ENCODE data around the gene ACTL7B. TPM values are rescaled to one million over a fixed set of nuclear protein-coding genes. Genes with fewer than 3 reads are reported as not detected.
A peak's percentile ranks its signal among the peaks of the same experiment; 100 is the strongest.

Gene ACTL7B
- total RNA-seq, 1 experiment from 2014 or later: not detected

DNA sequence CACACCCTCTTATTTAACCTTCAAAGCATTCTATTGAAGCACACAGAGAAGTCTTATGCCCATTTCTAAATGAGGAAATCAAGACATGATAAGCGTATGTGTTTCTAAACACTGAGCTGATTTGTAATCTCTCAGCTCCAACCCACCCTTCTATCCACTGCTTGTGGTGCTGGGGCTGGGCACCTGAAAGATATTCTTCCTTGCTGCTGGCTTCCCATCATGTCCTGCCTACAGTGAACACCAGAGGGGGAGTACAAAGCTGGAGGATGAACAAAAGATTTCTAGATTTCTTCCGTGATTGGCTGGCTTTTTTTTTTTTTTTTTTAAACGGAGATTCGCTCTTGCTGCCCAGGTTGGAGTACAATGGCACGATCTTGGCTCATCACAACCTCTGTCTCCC is 20.6 kb upstream of the ACTL7B start (continued):
- TF ChIP-seq GABPB1 (CRISPR knock-in tag; IDR thresholded peaks at IDR 0.05) (no peak), RORB (CRISPR knock-in tag; IDR thresholded peaks at IDR 0.05) (no peak), ZNF138 (CRISPR knock-in tag; conservative IDR thresholded peaks at IDR 0.05) (no peak)
- TF ChIP-seq, protein P1, sequence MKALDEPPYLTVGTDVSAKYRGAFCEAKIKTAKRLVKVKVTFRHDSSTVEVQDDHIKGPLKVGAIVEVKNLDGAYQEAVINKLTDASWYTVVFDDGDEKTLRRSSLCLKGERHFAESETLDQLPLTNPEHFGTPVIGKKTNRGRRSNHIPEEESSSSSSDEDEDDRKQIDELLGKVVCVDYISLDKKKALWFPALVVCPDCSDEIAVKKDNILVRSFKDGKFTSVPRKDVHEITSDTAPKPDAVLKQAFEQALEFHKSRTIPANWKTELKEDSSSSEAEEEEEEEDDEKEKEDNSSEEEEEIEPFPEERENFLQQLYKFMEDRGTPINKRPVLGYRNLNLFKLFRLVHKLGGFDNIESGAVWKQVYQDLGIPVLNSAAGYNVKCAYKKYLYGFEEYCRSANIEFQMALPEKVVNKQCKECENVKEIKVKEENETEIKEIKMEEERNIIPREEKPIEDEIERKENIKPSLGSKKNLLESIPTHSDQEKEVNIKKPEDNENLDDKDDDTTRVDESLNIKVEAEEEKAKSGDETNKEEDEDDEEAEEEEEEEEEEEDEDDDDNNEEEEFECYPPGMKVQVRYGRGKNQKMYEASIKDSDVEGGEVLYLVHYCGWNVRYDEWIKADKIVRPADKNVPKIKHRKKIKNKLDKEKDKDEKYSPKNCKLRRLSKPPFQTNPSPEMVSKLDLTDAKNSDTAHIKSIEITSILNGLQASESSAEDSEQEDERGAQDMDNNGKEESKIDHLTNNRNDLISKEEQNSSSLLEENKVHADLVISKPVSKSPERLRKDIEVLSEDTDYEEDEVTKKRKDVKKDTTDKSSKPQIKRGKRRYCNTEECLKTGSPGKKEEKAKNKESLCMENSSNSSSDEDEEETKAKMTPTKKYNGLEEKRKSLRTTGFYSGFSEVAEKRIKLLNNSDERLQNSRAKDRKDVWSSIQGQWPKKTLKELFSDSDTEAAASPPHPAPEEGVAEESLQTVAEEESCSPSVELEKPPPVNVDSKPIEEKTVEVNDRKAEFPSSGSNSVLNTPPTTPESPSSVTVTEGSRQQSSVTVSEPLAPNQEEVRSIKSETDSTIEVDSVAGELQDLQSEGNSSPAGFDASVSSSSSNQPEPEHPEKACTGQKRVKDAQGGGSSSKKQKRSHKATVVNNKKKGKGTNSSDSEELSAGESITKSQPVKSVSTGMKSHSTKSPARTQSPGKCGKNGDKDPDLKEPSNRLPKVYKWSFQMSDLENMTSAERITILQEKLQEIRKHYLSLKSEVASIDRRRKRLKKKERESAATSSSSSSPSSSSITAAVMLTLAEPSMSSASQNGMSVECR (CRISPR knock-in tag; IDR thresholded peaks at IDR 0.05; ENCODE audit: borderline replicate concordance): no peak
- TF ChIP-seq, protein P2, sequence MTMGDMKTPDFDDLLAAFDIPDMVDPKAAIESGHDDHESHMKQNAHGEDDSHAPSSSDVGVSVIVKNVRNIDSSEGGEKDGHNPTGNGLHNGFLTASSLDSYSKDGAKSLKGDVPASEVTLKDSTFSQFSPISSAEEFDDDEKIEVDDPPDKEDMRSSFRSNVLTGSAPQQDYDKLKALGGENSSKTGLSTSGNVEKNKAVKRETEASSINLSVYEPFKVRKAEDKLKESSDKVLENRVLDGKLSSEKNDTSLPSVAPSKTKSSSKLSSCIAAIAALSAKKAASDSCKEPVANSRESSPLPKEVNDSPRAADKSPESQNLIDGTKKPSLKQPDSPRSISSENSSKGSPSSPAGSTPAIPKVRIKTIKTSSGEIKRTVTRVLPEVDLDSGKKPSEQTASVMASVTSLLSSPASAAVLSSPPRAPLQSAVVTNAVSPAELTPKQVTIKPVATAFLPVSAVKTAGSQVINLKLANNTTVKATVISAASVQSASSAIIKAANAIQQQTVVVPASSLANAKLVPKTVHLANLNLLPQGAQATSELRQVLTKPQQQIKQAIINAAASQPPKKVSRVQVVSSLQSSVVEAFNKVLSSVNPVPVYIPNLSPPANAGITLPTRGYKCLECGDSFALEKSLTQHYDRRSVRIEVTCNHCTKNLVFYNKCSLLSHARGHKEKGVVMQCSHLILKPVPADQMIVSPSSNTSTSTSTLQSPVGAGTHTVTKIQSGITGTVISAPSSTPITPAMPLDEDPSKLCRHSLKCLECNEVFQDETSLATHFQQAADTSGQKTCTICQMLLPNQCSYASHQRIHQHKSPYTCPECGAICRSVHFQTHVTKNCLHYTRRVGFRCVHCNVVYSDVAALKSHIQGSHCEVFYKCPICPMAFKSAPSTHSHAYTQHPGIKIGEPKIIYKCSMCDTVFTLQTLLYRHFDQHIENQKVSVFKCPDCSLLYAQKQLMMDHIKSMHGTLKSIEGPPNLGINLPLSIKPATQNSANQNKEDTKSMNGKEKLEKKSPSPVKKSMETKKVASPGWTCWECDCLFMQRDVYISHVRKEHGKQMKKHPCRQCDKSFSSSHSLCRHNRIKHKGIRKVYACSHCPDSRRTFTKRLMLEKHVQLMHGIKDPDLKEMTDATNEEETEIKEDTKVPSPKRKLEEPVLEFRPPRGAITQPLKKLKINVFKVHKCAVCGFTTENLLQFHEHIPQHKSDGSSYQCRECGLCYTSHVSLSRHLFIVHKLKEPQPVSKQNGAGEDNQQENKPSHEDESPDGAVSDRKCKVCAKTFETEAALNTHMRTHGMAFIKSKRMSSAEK (CRISPR knock-in tag; IDR thresholded peaks at IDR 0.05; ENCODE audit: borderline replicate concordance): no peak

DNA sequence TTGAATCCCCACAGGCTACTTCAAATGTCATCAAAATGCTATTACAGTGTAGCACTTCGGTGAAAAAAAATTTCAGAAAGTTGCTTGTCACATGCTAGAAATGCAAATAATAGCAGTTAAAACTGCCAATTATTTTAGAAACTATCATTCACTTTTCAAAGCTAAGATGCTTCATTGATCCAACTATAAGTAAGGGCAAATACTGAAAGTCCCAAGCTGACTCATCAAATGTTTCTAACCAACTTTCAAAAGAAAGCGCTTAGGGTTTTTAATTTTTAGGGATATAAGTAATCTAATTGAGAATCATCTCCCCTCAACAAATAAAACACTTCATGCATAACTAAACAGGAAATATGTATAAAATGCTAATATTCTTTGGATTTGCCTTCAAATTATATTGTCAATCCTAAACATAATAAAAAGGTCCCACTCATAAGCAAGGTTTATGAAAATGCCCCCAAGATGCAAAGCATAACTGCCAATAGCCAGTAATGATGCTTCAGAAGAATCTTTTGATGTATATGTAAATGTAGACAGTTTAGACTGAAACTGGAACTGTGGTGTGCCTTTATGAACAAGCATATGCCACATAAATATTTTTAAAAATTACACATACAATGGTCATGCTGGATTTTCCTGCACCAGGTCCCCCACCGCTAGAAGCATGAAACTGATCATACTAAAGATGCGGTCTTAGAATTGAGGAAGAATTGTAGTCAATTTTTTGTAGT is 18.4 kb upstream of the ACTL7B start:
- TF ChIP-seq HMGA2 (CRISPR knock-in tag; IDR thresholded peaks at IDR 0.05): no peak
- TF ChIP-seq, protein P3, sequence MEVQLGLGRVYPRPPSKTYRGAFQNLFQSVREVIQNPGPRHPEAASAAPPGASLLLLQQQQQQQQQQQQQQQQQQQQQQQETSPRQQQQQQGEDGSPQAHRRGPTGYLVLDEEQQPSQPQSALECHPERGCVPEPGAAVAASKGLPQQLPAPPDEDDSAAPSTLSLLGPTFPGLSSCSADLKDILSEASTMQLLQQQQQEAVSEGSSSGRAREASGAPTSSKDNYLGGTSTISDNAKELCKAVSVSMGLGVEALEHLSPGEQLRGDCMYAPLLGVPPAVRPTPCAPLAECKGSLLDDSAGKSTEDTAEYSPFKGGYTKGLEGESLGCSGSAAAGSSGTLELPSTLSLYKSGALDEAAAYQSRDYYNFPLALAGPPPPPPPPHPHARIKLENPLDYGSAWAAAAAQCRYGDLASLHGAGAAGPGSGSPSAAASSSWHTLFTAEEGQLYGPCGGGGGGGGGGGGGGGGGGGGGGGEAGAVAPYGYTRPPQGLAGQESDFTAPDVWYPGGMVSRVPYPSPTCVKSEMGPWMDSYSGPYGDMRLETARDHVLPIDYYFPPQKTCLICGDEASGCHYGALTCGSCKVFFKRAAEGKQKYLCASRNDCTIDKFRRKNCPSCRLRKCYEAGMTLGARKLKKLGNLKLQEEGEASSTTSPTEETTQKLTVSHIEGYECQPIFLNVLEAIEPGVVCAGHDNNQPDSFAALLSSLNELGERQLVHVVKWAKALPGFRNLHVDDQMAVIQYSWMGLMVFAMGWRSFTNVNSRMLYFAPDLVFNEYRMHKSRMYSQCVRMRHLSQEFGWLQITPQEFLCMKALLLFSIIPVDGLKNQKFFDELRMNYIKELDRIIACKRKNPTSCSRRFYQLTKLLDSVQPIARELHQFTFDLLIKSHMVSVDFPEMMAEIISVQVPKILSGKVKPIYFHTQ (CRISPR knock-in tag; IDR thresholded peaks at IDR 0.05): no peak
- no peak for TF ChIP-seq NR3C1 (CRISPR knock-in tag; conservative IDR thresholded peaks at IDR 0.05; ENCODE audit: low read depth)
- ChIA-PET CTCF (no interaction called here), POLR2A (no interaction called here)
- Mint-ChIP-seq H3K36me3 (peaks cover 62% of the 10 kb centered on the region), H3K27me3 (ENCODE audit: low read depth) (no peaks in the 10 kb centered on the region), H3K27ac (no peak overlapping the region), H3K4me3 (no peak overlapping the region), H3K4me1 (no peaks in the 10 kb centered on the region), H3K9me3 (no peaks in the 10 kb centered on the region)
- ATAC-seq (no peak), DNase-seq (ENCODE audit: low spot score) (no peak)

DNA sequence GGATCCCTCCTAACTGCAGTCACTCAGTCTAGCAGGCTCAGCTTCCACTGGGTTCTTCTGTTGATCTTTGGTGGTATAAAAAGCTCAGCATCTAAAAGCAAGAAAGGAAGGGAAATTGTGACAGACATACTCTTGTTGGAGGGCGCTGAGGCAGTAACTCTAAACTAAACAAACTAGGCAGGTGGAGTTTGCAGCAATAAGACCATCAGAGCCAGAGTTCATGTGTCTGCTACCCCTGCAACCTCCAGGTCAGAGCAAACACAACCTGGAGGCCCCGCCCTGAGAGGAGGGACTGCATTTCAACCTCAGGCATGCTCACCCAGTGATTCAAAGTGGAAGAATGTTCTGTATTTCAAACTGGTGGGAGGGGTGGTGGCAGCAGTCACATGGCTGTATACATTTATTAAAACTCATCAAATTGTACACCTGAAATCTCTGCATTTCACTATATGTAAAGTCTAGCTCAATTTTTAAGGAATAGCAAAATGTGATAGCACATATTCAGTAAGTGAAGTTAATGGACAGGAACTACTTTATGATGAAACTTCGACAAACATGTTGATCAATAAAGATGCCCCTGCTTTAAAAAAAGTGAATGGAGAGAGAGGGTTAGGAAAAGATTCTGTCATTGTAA is 13.4 kb upstream of the ACTL7B start:
- Mint-ChIP-seq H3K9me3 (no peaks in the 10 kb centered on the region), H3K4me1 (no peaks in the 10 kb centered on the region), H3K4me3 (no peak overlapping the region), H3K27ac (no peak overlapping the region), H3K27me3 (ENCODE audit: low read depth) (no peaks in the 10 kb centered on the region), H3K36me3 (peaks cover 38% of the 10 kb centered on the region)
- CTCF ChIA-PET: no interaction called here
- ATAC-seq (no peak), DNase-seq (ENCODE audit: low spot score) (no peak)
- TF ChIP-seq GABPB1 (CRISPR knock-in tag; IDR thresholded peaks at IDR 0.05) (peak; percentile 69), NFATC4 (CRISPR knock-in tag; IDR thresholded peaks at IDR 0.05) (no peak)
- POLR2A ChIA-PET: no interaction called here
